ENCODE measurements around the gene SZRD1.

Gene SZRD1

DNA sequence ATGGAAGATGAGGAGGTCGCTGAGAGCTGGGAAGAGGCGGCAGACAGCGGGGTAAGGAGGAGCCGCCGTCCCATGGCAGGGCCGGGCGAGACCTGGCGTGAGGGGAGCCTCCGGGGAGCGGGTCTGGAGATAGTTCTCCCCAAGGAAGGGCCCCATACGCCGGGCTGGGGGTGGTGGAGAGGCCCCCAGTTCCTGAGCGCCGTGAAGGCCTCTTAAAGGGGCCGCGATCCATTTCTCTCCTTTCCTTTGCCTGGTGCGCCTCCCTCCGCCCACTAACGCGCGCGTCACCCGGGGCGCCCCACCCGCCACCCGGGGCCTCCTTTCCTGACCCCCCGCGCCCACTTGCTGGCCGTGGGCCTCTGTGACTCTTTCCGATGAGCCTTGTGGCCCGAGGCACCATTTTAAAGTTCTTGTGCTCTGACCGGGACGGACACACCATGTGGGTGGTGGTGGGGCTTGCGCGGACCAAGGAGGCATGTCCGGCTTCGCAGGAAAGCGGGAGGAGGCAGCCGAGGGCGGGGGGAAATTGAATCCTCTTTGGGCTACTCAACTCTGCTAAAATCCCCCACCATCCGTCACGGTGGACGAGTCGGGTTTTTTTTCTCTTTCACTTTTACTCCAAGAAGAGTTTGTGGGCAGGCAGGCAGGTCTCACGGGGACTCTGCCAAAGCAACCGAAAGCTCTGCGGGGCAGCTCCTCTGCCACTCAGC lies 371 bp downstream of the SZRD1 start:
- DNase-seq (ENCODE audit: low read depth, low spot score): no peak

DNA sequence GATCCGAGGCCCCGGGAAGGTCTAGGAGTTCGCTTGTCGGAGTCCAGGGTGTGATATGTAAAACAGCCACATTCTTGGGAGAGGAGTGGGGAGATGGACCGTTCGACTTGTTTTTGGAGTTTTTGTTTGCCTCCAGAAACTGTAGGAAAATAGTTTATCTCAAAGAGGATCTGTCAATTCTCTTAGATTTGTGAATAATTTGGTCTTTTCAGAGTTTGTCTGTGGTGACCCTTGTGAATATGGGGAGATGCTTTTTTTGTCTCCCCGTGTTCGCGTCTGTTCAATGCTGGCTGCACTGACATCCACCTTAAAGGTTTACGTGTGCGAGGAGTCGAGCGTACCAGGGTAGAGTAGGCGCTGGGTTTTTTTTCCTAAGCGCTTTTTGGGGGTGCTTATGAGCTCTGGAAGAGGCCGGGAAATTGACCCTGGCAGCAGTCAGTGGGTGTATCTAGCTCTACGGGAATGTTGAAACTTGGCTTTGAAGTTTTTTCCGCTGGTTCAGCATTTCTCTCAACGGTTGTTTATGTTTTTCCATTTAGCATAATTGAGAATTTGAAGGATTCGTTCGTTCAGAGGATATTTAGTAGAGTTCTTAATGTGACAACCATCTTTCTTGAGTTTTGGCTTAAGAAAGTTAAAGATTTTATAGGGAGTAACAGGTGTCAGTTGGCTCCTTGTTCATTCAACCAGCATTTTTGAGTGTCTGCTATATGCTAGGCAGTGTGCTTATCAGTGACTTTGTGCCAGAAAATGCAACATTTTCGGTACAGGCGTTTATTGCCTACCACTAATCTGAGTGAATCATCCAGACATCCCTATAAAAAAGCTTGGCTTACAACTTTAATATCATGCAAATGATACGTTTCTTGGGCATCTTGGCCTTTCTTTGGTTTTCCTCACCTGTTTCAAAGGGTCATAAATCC lies 1.2 kb downstream of the SZRD1 start:
- no peak for DNase-seq (ENCODE audit: low read depth, low spot score)

DNA sequence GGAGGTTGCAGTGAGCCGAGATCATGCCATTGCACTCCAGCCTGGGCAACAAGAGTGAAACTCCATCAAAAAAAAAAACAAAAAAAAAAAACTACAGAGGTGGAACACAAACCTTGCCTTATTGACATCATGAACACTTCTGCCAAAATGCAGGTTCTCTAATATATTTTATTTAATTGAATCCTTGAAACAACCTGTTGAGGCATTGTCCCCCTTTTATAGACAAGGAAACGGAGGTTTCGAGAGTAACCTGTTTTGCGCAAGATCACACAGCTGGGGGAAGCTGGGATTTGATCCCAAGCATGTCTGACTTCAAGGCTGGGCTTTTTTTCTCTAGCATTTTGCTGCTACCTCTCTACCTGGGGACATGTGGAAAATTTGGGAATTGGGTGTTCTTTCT lies 2.8 kb downstream of the SZRD1 start:
- DNase-seq (ENCODE audit: low read depth, low spot score): no peak

DNA sequence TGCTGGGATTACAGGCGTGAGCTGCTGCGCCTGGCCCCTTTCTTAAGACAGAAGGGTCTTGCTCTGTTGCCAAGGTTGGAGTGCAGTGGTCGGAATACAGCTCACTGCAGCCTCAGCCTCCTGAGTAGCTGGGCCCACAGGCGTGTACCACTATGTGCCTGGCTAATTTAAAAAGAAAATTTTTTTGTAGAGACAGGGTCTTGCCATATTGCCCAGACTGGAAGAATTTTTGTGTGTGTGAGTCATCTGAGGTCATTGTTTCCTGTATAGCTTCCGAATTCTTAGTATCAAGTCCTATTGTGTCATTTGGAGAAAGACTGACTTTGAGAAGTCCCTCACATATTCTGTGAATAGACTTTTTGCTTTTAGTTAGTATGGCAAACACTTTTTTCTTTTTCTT lies 4.7 kb downstream of the SZRD1 start:
- no peak for DNase-seq (ENCODE audit: low read depth, low spot score)

DNA sequence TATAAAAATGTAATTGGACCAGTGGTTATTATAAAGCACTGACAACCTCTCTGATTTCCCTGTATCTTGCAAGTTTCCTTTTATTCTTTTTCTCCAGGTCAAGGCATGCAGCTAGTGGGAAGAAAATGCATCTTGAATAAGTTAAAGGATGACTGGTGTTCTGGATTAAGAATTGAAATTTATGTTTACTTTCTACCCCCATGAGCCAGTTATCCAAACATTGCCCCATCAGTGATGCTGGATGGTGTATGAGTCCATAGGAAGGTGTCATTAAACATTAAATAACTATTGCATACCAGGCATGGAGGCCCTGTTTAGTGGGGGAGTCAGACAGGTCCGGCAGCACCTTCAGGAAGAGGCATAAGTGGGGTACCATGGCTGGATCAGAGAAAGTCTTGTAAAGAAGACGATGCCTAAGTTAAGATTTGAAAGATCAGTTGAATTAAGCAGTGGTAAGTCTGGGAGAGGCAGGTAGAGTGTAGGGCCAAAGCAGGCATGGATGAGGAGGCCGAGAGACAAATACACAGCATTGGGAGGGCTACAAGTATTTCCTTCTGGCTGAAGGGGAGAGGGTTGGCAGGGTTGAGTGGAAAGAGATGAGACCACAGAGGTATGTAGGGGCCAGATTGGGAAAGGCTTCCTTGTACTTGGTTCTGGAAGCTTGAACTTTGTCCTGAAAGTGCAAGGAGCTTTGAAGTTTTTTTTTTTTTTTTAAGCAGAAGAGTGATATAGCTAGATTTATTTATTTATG lies 5.7 kb downstream of the SZRD1 start:
- no peak for DNase-seq (ENCODE audit: low read depth, low spot score)

DNA sequence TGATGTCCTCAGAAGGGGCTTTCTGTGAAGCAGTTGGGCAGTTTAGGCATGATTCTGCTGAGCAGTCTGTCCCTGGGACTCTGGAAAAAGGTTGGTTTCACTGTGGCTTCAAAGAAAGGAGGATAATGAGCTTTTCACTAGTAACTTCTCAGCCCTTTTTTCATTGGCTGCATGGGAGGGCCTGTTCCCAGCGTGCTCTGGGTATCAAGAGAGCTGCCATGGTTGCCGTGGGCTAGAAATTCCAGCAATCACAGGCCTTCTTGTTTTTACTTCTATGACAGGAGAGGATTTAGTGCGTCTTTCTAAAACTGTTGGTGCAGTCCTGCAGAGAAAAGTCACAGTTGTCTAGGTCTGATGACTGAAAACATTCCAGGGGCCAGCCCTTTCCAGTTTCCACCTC lies 7.2 kb downstream of the SZRD1 start:
- DNase-seq (ENCODE audit: low read depth, low spot score): no peak

DNA sequence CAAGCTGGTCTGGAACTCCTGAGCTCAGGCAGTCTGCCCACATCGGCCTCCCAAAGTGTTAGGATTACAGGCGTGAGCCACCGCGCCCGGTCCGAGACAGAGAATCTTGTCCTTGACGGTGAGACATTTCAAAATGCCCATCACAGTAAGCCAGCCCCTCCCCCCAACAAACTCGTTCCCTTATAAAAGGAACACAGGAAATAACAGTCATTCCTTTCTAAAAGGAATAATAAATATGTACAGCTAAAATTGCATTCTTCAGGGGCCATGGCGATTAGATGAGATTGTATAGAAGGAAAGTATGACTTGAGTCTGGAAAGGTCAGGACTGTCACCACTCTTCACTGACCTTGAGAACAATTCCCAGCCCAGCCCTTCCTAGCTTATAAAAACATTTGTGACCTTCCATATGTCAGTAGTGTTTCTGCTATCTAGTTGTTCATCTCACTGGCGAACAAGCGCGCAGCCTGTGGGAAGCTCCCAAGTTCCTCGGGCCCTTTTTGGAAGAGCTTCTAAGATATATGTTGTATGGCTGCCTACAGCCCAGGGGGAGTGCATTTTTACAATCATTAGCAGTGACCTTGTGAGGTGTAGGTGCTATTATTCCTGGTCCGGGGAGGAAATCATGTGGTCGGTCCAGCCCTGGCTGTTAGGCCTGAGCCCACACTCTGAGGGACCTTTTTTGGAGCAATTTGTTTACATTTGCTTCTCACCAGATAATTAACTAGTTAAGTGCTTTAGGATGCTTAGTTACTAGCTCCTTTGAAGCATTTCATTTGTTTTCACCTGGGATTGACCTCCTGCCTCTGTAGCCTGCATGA lies 8.7 kb downstream of the SZRD1 start:
- DNase-seq (ENCODE audit: low read depth, low spot score): no peak

DNA sequence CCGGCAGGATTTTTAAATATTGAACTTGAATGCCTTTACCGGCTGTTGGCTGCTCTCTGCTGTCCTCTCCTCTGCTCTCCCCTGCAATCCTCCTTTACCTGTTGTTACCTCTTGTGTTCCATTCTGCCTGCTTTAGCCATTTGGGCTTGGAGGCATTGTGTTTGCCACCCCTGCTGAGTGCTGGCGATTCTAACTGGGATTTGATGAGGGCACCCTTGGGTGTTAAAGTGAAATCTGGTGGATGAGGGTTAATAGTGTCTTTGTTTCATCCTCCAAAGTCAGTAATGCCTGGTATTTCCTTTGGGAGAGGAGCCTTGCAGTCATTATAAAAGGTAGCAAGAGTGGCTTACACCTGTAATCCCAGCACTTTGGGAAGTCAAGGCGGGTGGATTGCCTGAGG lies 9.9 kb downstream of the SZRD1 start:
- DNase-seq (ENCODE audit: low read depth, low spot score): no peak

DNA sequence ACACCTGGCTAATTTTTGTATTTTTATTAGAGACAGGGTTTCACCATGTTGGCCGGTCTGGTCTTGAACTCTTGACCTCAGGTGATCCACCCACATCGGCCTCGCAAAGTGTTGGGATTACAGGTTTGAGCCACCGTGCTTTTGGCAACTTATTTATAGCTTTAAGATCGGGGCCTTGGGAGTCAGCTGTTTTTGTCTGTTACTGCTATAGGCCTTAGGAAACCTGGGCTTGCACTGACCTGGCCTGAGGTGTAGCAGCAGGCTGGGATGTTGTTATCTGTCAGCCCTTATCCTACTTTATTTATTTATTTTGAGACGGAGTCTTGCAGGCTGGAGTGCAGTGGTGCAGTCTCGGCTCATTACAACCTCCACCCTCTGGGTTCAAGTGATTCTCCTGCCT lies 11.4 kb downstream of the SZRD1 start:
- no peak for DNase-seq (ENCODE audit: low read depth, low spot score)

DNA sequence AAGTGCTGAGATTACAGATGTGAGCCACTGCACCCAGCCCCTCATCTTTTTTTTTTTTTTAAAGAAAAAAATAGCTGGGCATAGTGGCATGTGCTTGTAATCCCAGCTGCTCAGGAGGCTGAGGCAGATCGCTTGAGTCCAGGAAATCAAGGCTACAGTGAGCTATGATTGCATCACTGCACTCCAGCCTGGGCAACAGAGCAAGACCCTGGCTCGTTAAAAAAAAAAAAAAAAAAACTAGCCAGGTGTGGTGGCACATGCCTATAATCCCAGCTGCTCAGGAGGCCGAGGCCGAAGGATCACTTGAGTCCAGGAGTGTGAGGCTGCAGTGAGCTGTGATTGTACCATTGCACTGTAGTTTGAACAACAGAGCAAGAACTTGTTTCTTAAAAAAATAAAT lies 13.8 kb downstream of the SZRD1 start:
- no peak for DNase-seq (ENCODE audit: low read depth, low spot score)

DNA sequence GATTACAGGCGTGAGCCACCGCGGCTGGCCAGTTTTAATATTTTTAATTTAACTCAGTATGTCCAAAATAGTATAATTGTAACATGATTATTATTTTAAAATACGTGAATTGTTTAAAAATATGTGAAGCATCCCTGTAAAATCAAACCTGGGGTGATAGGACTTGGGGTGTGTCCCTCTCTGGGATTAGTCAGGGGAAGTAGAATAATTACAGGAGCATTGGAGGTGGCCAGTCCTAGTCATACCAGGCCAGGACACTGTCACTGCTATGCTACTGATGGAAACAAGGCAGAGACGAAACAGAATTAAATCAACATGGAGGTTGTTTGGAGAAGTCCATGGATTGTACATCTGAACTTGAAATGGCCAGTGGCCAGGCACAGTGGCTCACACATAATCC lies 16.8 kb downstream of the SZRD1 start:
- DNase-seq (ENCODE audit: low read depth, low spot score): no peak

DNA sequence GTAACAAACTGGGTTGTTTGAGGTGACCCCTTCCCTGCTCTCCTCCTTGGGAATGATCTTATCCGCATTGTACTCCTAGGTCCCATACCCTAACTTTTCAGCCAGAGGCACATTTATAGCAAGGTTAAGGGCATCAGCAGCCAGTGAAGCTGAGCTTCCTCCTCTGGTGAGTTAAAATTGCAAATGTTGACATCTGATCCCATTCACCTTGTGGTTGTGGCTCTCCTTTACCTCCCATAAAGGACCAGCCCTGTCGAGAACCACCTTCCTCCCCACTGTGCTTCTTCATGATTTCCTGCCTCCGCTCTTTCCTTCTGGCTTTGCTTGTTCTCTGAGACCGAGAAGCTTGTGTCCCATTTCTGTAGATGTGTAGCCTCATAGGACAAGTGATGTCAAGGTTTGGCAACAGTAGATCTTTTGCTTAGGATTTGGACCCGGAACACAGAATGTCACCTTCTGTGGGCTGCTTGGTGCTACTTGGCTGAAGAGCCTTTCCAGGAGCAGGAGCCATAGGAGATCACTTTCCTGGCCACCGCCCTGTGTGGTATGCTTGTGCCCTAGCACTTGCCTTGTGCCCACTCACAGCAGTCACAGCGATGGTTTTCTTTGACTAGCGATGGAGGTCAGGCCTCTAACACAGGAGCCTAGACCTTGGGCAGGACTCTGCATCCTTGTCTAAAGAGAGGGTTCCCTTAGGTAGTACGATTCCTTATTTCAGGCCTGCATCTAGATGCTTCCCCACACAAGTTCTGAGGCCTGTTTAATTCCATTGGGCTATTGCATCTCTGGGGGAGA lies 18.8 kb downstream of the SZRD1 start:
- DNase-seq (ENCODE audit: low read depth, low spot score): no peak

DNA sequence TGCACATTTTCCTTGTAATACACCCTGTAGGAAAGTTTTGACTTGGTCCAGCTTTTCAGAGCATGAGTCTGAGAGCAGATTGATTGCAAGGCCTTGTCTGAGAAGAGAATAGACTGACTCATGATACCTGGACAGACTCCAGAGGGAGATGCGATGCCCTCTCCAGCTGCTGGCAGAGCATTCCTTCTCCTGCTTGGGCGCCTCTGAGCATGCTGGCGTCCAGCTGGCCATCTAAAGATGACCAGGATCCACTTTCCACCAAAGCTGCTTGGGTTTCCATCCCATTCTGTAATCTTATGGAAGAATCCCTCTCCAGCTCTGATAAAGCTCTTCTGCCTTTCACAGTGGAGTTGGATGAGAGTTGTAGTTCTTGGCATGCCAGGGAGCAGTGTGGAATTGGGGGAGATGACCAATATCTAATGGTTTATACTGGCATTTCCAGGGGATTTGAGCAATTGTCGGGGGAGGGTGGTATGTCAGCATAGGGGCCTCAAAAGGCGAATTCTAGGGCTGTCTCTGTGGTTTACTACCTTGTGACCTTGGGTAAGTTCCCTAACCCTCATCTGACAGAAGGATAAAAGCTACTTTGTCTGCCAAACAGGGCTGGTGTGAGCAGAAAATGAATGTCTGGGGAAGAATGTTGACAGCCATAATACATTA lies 19.5 kb downstream of the SZRD1 start:
- no peak for DNase-seq (ENCODE audit: low read depth, low spot score)

DNA sequence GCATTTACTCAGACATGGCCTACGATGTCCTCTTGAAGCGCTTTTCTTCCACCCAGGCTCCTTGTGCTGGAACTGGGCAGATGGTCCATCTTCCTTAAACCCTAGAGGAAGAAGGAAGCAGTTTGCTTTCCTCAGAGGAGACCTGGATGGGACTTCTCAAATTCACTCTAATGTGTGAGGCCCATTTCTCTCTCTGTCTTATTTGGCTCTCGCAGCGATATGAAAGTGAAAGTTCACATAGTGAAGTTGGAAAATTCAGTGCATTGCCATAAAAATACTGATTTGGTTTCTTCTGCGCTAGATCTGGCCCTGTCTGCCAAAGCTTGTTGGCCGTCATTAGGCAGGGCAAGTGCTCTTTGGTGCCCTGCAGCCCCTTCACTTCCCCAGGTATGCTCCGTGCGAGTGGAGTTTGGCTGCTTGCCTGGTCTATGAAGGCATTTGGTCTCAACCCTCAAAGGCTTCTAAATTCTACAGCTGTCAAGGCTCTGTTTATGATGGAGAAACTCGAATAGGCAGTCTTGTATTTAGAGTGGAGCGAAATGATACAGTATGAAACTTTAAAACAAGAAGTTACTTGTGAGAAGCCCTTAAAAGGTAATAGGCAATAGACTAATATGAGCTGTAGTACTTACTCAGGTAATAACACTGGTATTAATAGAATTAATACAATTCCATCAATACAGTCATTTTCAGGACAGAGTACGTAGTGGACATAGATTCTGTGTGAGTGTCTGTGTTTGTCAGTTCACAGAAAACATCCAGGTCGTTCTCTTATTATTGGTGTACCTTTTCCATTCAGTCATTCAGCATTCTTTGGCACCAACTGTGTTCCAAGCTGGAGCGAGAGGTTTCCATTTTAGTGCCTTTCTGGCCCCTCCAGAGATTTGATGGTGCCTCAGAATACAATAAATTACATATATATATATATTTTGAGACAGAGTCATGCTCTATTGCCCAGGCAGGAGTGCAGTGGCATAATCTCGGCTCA lies 20.5 kb downstream of the SZRD1 start:
- DNase-seq (ENCODE audit: low read depth, low spot score): no peak

DNA sequence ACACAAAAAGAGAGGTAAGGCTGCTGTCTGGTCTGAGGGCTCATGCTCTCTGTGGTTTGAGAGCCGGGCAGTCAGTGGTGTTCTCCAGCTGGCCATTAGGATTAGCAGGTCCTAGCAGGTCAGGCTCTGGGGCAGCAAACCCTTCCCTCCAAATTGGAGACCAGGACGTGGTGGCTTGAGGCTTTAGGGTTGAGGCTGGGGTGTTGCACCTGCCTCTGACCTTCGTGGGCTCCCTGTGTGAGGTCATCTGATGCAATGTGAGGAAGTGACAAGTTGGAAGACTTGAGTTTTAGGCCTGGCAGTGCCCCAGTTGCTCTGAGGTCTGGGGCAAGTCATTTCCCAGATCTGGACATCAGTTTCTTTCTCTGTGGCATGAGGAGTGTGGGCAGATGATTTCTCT lies 24.4 kb downstream of the SZRD1 start:
- DNase-seq (ENCODE audit: low read depth, low spot score): no peak

DNA sequence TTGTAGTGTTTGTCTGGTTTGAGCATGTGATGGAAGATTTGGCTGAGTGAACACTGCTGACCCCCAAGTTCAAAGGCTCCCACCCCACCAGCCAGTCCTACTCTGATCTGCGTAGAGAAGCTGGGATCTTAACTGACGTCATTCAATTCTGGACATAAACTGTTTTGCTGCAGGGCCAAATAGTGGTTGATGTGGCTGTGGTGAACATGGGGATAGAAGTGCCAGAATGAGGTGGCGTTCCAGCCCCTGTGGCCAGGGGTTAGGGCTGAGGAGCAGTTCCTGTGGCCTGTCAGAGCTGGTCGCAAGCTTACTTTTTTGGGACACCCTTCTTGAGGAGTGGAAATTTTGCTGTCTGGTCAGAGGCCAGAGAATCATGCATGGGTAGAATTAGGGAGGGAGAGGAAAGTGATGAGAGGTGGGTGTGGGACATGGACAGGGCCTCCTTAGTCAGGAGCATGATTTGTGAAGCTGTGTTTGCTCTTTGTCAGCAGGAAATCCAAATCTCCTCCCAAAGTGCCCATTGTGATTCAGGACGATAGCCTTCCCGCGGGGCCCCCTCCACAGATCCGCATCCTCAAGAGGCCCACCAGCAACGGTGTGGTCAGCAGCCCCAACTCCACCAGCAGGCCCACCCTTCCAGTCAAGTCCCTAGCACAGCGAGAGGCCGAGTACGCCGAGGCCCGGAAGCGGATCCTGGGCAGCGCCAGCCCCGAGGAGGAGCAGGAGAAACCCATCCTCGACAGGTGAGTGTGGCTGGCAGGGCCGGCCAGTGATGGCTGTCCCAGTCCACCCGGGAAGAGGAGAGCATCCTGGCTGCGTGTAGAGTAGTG lies 25.9 kb downstream of the SZRD1 start:
- DNase-seq (ENCODE audit: low read depth, low spot score): no peak

DNA sequence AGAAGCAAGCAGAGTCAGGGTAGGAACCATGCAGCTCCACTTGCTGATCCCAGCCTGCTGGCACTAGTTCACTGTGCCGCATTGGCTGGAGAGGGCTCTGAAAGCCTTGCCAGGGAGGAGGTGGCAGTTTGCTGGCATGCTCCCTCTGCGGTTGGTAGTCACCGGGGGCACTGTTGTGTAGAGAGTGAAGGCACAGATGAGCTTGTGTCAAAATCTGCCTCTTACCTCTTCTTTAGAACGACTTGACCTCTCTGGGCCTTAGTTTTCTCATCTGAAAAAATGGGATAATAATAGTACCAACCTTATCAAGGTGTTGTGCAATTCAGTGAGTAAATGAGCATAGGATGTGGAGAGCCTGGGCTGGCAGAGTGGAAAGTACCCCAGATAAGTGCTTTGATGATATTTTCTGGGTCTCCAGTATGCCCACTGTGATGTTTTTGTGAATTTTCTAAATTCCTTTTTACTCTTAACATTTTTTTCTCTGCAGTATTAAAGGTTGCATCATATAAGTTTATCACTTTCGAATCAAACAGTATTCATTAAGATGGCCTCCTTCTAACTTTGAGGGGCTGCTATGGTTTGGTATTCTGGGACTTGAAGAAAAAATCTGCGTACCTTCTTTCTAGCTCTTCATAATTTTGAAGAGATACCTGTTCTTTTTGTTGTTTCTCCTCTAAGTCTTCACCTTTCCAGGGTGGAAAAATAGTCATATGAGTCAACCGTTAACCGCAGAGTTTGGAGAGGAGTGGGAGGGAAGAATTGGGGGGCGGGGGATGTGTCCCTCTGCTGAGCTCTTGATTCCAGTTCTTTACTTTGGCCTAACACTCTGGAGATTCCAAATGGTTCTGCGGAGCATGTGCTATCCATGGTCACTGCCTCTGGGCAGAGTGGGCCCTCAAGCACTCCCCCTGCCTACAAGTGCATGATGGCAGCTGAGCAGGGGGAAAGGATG lies 26.8 kb downstream of the SZRD1 start:
- DNase-seq (ENCODE audit: low read depth, low spot score): no peak
